HG03378 (cell line): ENCODE measurements around the gene REXO4.

Source experiments
- ATAC-seq: cut with Tn5 transposase; IDR thresholded peaks from one replicate; pipeline ENCODE4 v1.9.1; 2021; ENCODE audit warnings: mild to moderate bottlenecking, moderate library complexity; ENCODE audit not compliant: unreplicated experiment

REXO4 gene

GRCh38 chr9:133369933-133370332 lies 47.9 kb downstream of the REXO4 start:
- no peak for ATAC-seq

DNA sequence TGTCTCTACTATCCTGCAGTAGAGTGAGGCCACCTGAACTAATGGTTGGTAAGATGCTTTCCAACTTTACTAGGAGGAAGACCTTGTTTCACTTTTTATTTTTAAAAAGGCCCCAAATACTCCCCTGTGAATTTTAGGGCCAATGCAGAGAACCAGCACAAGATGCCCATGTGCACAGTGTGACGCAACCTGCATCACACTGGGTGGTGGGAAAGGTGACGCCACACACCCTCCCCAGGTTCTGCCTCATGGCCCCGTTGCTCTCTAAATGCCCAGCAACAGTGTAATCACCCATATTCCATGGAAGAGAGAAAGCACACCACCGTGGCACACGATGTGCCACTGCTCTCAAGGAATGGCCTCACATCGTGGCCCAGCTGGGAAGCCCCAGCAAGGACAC lies 48.4 kb downstream of the REXO4 start:
- no peak for ATAC-seq

DNA sequence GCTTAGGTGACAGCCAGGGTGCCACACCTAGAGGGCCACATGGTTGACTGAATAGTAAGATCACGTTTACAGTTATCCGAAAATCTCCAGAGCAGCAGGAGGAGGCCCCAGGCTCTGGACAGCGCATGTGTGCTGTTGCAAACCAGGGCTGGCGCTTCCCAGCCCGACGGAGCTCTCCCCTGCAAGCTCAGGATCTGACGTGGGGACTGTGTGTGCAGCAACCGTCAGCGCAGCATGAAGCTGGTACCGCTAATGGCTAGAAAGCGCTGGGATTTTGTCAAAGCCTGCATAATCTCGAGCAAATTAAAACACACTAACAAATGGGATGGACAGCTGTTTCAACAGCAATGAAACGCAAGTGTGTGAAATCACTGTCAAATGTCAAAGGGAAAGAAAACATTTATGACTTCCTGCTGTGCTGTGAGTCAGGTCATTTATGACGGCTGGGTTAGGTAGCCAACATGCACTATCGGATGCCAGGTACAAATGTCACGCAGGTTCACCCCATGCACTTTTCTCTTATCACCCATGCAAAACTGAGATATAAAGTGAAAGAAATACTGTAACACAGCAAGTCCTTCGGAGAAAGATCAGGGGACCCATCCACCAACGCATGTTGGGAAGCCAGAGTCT lies 49.4 kb downstream of the REXO4 start:
- no peak for ATAC-seq

DNA sequence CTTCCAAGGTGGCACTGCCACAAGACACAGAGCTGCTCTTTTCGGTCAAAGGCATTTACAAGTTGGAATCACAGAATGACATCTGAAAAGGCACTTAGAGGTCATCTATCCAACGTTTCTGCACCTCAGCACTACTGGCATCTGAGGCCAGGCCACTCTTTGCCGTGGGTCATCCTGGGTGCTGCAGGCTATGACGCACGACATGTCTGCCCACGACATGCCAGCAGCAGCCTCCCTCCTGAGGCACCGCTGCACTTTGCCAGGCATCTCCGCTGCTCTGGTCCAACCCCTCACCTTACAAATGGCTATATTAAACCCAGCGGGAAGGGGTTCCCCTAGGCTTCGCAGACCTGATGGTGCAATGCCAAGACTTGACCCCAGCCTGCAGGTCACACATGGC lies 50.0 kb downstream of the REXO4 start:
- no peak for ATAC-seq

DNA sequence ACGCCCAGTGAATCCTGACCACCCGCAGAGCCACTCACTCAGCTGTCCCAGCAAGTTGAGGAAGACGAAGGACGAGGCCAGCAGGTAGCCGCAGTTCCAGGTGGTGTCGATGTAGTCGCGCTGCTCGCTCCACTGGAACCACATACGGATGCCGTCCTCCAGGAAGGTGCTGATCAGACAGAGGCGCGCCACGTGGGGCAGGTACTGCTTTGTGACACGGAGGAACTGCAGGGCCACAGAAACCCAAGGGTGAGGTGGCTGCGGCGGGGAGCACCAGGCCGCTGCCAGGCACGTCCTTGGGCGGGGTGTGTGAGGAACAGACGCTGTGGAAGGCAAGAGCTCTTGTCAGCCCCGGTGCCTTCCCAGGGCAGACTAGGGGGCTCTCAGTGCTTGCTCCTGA lies 50.6 kb downstream of the REXO4 start:
- no peak for ATAC-seq

DNA sequence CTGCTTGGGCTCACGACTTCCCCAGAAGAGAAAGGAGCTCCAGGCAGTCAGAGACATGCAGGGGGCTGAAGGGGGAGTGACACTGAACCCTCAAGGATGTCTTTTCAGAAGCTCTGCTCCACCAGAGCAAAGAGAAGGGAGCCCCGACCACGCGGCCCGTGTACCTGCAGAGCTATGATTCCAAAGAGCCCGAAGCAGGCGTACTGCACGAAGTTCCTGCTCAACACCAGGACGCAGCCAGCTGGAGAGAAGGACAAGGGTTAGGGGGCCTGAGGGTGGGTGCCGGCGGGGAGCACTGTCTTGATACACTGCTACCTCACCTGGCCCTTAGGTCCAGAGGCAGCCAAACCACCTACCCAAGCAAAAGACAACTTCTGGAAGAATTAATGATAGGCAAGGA lies 51.4 kb downstream of the REXO4 start:
- ATAC-seq = no peak

- no peak for ATAC-seq
These were observed 55.3 kb downstream of the REXO4 start for GRCh38 chr9:133362359-133363044.

GRCh38 chr9:133361507-133362092 lies 56.2 kb downstream of the REXO4 start:
- no peak for ATAC-seq

- ATAC-seq = no peak
These were observed 57.1 kb downstream of the REXO4 start for GRCh38 chr9:133360400-133361393.

DNA sequence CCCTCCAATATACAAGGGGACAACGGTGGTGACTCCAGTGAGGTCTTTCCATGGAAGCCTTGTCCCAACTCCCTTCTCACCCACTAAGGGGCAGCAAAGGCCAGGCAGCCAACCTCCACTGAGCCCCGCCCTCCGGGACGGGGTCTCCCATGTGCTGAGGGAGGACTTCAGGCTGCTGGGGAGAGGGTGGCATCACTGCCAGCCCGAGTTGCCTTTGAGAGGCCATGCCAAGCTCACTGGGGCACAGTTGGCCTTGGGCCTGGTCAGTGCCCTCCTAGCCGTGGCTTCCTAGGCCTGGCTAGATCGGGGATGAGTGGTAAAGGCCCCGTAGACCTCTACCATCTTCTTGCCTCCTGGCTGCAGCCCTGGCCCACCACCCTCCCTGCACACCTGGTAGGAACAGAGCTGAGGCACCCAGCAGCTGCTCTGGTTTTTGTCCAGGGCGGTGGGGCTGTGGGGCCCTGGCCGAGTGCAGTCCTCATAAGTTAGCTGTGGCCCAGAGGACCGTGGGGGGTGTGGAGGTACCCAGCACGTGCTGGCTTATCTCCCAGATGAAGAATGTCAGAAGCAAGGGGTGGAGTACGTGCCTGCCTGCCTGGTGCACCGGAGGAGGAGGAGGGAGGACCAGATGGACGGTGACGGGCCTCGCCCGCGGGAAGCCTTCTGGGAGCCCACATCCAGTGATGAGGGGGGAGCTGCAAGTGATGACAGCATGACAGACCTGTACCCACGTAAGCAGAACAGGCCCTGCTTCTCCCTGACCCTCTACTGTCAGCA lies 58.2 kb downstream of the REXO4 start:
- no peak for ATAC-seq

GRCh38 chr9:133357656-133358055 lies 60.2 kb downstream of the REXO4 start:
- no peak for ATAC-seq

- ATAC-seq = no peak
These were observed 61.3 kb downstream of the REXO4 start, which contains the start of the genes SURF1 and SURF2 for GRCh38 chr9:133356391-133357091. SURF1 (minus strand) TSS chr9:133356487; CDS start chr9:133356453, 34 bp downstream. SURF2 (plus strand) TSS chr9:133356550; CDS start chr9:133356593, 43 bp downstream.
